Hypothalamus (tissue), 51 donors: ENCODE data around the gene FGFR3.

Experiments used
- DNase-seq, 51 donors: peaks; one replicate each; lab custom pipeline; 2025; lab: John Stamatoyannopoulos, UW

Gene FGFR3

DNA sequence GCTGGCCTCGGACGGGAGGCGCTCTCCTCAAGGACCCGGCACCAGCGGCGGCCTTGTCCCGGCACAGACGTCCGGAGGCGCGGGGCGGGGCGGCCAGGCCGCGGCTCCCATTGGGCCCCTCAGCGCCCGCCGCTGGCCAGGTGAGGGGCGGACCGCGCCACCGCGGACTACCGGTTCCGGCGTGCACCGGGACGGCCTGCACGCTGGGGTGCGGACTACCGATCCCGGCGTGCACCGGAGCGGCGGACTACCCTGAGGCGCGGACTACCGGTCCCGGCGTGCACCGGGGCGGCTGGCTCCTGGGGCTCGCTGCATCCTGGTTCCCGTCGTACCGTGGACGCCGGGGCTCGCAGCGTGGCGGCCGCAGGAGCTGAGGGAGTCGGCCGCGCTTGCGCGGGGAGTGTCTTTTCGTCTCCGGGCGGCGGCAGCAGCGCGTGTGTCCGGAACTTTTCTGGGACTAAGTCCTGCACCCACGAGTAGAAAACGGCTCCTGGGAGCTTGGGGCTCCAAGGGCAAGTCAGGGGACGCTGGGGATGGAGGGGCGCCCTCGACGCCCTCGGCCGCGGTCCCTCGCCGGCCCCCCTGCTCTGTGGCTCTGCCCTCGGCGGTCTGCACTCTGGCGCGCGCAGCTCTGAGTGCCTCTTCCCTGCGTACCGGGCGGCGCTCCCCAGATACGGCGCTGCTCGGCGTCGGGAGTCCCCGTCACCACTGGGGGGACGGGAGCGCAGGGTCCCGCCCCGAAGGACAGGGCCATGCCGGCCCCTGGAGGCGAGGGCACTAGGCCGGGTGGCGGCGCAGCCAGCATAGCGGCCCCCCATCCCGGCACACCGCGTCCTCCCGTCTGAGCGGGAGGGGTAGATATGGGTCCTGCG lies 63.2 kb downstream of the FGFR3 start, which contains the start of gene LETM1:
LETM1 (minus strand) TSS at position 86 of the 872 bp plus-strand sequence. CDS start 206 bp downstream, outside the sequence.
- DNase-seq, result peak; percentile 62 to 99 (median 93)

DNA sequence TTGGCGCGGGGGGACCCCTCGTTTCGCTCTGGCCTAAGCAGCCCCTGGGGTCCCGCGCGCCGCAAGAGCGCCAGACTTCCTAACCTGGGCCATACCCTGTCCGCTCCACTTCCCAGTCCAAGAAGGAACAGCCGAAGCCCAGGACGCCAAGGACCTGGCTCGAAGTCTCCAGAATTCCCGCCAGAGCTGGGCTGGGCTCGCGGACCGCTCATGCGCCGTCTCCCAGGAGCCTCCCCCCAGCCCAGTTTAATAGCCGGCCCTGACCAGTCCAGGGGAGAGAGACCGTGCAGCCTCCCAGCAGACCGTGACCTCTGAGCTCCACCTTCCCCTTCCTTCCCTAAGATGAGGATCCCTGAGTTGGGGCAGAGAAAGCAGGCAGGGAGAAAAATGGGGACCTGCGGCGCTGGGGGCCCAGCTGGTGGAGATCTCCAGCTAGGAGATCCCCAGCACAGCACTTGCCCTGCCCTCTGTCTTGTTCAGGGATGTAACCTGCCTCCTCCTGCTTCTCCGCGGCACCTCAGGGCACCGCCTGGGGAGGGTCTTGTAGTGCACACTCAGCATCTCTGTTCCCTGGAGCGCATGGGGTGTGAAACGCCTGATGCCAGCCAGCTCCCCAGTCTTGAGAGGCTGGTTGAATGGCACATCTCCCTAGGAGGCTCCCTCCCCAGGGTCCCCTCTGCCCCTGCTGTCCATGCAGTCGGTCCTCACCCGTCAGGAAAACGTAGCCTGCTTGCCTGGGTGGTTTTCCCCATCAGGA lies 64.0 kb downstream of the FGFR3 start:
- peak in 19 of 51 donors; percentile 17 to 54 (median 38) for DNase-seq

DNA sequence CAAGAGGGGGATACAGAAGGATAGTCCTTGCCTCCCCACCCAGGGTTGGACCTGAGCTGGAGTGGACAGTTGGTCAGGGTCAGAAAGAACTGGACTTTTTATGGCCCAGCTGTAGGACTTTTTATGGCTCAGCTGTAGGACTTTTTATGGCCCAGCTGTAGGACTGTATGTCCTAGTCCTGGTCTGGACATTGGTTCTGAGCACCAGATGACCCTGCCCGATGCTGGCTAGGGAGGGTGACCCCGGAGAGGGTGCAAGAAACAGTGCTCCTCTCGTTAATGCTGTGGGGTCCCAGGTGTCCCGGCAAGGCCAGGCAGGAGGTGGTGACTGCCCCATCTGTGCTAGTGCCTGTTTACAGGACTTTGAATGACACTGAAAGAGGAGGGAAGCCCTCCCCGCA lies 64.8 kb downstream of the FGFR3 start:
- DNase-seq, result no peak
